Vagina (tissue), 2 donors: ENCODE measurements around the gene VDAC2. TPM values are rescaled to one million over a fixed set of nuclear protein-coding genes. Genes with fewer than 3 reads are reported as not detected.

Source experiments
- DNase-seq, 2 donors: peaks; one replicate each; pipeline ENCODE4 v3.0.0-alpha.2; 2017; ENCODE audit errors: extremely low spot score in 2 of 2
- H3K27ac ChIP-seq: fragments of 200-600 bp; sonication (generic); one replicate; pipeline ENCODE4 v1.5.1; 2019
- H3K27me3 ChIP-seq: fragments of 200-600 bp; sonication (generic); one replicate; pipeline ENCODE4 v1.5.1; 2019
- H3K36me3 ChIP-seq, 2 donors: fragments of 200-600 bp; sonication (generic); one replicate each; pipeline ENCODE4 v1.5.1; 2017 to 2019
- H3K4me1 ChIP-seq: fragments of 200-600 bp; sonication (generic); one replicate; pipeline ENCODE4 v1.5.1; 2019
- H3K4me3 ChIP-seq, 2 donors: fragments of 200-600 bp; sonication (generic); 1 replicate in 1 of 2; 2 replicates in 1 of 2; pipeline ENCODE4 v1.5.1; 2016 to 2019
- H3K9me3 ChIP-seq: fragments of 200-600 bp; sonication (generic); one replicate; pipeline ENCODE4 v1.5.1; 2019
- POLR2A ChIP-seq, 2 donors: fragments of 450-650 bp; IDR thresholded peaks; one replicate each; pipeline ENCODE4 v1.6.1; 2017; ENCODE audit warnings: antibody characterized with exemption in 2 of 2, mild to moderate bottlenecking in 2 of 2, moderate library complexity in 2 of 2
- POLR2AphosphoS5 ChIP-seq, 2 donors: sonication (generic); formaldehyde crosslinking; IDR thresholded peaks; one replicate each; pipeline ENCODE4 v1.9.0; 2017; ENCODE audit warnings: antibody characterized with exemption in 2 of 2, mild to moderate bottlenecking in 2 of 2, low read depth in 1 of 2; ENCODE audit not compliant: insufficient read depth in 1 of 2
- intact Hi-C: fragments of 100-400 bp; cut with DNase I; formaldehyde crosslinking; loops from one replicate; pipeline ENCODE4 v1.15.1; 2023
- total RNA-seq: library from RNA; depleted of rRNA; stranded (reverse); fragments of >200 nt; gene quantifications from one replicate; pipeline ENCODE4 v1.2.3, GENCODE V29; 2016
- TF ChIP-seq, protein P1 (sequence below), 3 experiments: fragments of 450-650 bp in 2 of 3; fragments of 200-600 bp in 1 of 3; sonication (generic) in 1 of 3; IDR thresholded peaks; one replicate each; pipeline ENCODE4 v1.5.1; 2017 to 2019; ENCODE audit warnings: antibody characterized with exemption in 3 of 3, mild to moderate bottlenecking in 2 of 3, moderate library complexity in 2 of 3

The VDAC2 gene
- total RNA-seq, 1 donor from 2014 or later = 127 TPM

- intact Hi-C loops = no loop called here
- Histone ChIP-seq H3K4me1 (peaks cover 9% of the 10 kb centered on the region), H3K27ac (no peak overlapping the region), H3K36me3 (peaks cover 0 to 9% of the 10 kb centered on the region in 2 donors), H3K9me3 (no peaks in the 10 kb centered on the region), H3K4me3 (no peak overlapping the region), H3K27me3 (no peaks in the 10 kb centered on the region)
- no peak for TF ChIP-seq POLR2AphosphoS5 (IDR thresholded peaks at IDR 0.05; ENCODE audit: insufficient read depth in 1 of 2, low read depth in 1 of 2)
- TF ChIP-seq, protein P1, sequence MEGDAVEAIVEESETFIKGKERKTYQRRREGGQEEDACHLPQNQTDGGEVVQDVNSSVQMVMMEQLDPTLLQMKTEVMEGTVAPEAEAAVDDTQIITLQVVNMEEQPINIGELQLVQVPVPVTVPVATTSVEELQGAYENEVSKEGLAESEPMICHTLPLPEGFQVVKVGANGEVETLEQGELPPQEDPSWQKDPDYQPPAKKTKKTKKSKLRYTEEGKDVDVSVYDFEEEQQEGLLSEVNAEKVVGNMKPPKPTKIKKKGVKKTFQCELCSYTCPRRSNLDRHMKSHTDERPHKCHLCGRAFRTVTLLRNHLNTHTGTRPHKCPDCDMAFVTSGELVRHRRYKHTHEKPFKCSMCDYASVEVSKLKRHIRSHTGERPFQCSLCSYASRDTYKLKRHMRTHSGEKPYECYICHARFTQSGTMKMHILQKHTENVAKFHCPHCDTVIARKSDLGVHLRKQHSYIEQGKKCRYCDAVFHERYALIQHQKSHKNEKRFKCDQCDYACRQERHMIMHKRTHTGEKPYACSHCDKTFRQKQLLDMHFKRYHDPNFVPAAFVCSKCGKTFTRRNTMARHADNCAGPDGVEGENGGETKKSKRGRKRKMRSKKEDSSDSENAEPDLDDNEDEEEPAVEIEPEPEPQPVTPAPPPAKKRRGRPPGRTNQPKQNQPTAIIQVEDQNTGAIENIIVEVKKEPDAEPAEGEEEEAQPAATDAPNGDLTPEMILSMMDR (IDR thresholded peaks at IDR 0.05) = no peak
- no peak for TF ChIP-seq POLR2A (IDR thresholded peaks at IDR 0.05)
- DNase-seq = no peak
These were observed 40.4 kb upstream of the VDAC2 start for GRCh38 chr10:75170215-75170614.

- no peak overlapping the region for H3K27ac ChIP-seq
- intact Hi-C loops = no loop called here
- no peak overlapping the region for H3K4me3 ChIP-seq
- H3K9me3 ChIP-seq = no peaks in the 10 kb centered on the region
- no peak for DNase-seq
- peaks cover 4% of the 10 kb centered on the region for H3K4me1 ChIP-seq
- TF ChIP-seq POLR2A (IDR thresholded peaks at IDR 0.05) (no peak), POLR2AphosphoS5 (IDR thresholded peaks at IDR 0.05; ENCODE audit: insufficient read depth in 1 of 2, low read depth in 1 of 2) (no peak)
- TF ChIP-seq, protein P1 (IDR thresholded peaks at IDR 0.05) = no peak
- peaks cover 0 to 15% of the 10 kb centered on the region in 2 donors for H3K36me3 ChIP-seq
- H3K27me3 ChIP-seq = no peaks in the 10 kb centered on the region
These were observed 35.5 kb upstream of the VDAC2 start for GRCh38 chr10:75175046-75175445.

DNA sequence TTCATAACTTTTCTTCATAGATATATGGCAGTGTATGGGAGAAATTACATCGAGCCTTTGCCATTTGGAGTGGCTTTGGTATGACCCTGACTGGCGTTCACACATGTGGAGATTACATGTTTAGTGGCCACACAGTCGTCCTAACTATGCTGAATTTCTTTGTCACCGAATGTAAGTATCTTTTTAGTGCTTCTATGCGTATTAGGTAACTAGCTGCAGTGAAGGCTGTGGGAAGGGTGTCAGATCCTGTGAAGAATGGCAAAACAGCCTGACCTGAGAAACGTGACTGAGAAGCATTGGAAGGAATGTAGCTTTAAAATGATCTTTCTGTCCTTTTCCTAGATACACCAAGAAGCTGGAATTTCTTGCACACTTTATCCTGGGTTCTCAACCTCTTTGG, 34.5 kb upstream of the VDAC2 start:
- peaks cover 0 to 15% of the 10 kb centered on the region in 2 donors for H3K36me3 ChIP-seq
- no peak for DNase-seq

DNA sequence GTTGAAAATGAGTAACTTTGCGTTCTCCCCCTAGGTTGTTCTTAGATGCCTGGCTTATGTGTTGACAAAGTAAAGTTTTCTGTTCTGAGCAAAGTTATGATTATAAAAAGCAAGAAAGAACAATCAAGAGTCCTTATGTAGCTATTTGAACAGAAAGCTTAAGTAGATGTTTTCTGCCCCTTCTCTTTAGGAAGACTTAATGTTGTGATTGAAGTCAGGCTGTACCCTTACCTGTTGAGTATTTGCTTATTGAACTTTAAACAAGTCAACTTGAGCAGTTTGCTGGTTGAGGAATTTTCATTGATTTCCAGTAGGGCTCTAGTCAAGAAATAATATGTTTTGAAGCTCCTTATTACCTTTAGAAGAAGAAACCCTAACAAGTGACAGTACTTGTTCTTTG, 33.9 kb upstream of the VDAC2 start:
- intact Hi-C loops = no loop called here

More for the DNA sequence above, 34.5 kb upstream of the VDAC2 start:
- intact Hi-C loops = no loop called here
- H3K9me3 ChIP-seq = no peaks in the 10 kb centered on the region
- peaks cover 14% of the 10 kb centered on the region for H3K4me1 ChIP-seq
- H3K27me3 ChIP-seq = no peaks in the 10 kb centered on the region
- H3K27ac ChIP-seq = no peak overlapping the region
- TF ChIP-seq, protein P1 (IDR thresholded peaks at IDR 0.05) = no peak
- TF ChIP-seq POLR2AphosphoS5 (IDR thresholded peaks at IDR 0.05; ENCODE audit: insufficient read depth in 1 of 2, low read depth in 1 of 2) (no peak), POLR2A (IDR thresholded peaks at IDR 0.05) (no peak)
- no peak overlapping the region for H3K4me3 ChIP-seq

DNA sequence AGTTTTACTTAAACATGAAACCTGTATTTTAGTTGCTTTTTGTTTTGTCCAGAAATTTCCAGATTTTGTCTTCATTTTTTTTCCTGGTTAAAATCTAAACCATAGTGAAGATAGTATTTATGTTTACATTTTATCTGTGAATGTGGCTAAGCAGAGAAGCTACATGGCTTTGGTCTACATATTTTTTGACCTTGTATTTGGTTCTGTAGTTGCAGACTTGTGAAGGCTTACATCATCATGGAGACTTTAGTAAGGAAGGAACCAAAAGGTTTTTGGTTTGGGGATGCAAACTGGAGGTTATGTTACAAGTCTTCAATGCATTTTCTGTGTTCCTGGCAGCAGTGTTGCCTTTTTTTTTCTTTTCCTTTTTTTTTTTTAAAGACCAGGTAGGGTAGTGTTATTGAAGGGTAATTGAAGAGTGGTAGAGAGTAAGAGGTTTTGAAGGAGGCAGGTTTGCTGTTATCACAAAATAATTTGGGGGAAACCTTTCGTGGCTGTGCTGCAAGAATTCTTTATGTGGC, 30.9 kb upstream of the VDAC2 start:
- Histone ChIP-seq H3K27ac (no peak overlapping the region), H3K27me3 (no peaks in the 10 kb centered on the region), H3K4me1 (peaks cover 20% of the 10 kb centered on the region), H3K36me3 (peaks cover 0 to 15% of the 10 kb centered on the region in 2 donors), H3K9me3 (no peaks in the 10 kb centered on the region), H3K4me3 (no peak overlapping the region)
- no peak for TF ChIP-seq POLR2AphosphoS5 (IDR thresholded peaks at IDR 0.05; ENCODE audit: insufficient read depth in 1 of 2, low read depth in 1 of 2)
- TF ChIP-seq POLR2A (IDR thresholded peaks at IDR 0.05) = no peak
- TF ChIP-seq, protein P1 (IDR thresholded peaks at IDR 0.05) = no peak
- no peak for DNase-seq
- intact Hi-C loops = no loop called here

More for the DNA sequence above, 33.9 kb upstream of the VDAC2 start:
- no peak overlapping the region for H3K27ac ChIP-seq
- H3K4me3 ChIP-seq = no peak overlapping the region
- H3K4me1 ChIP-seq = peaks cover 20% of the 10 kb centered on the region
- peaks cover 0 to 15% of the 10 kb centered on the region in 2 donors for H3K36me3 ChIP-seq
- no peaks in the 10 kb centered on the region for H3K9me3 ChIP-seq
- TF ChIP-seq POLR2AphosphoS5 (IDR thresholded peaks at IDR 0.05; ENCODE audit: insufficient read depth in 1 of 2, low read depth in 1 of 2) (no peak), POLR2A (IDR thresholded peaks at IDR 0.05) (no peak)
- TF ChIP-seq, protein P1 (IDR thresholded peaks at IDR 0.05) = no peak
- H3K27me3 ChIP-seq = no peaks in the 10 kb centered on the region
- DNase-seq = no peak
